Measurements from ENCODE around the gene MAN2B2.

The MAN2B2 gene

DNA sequence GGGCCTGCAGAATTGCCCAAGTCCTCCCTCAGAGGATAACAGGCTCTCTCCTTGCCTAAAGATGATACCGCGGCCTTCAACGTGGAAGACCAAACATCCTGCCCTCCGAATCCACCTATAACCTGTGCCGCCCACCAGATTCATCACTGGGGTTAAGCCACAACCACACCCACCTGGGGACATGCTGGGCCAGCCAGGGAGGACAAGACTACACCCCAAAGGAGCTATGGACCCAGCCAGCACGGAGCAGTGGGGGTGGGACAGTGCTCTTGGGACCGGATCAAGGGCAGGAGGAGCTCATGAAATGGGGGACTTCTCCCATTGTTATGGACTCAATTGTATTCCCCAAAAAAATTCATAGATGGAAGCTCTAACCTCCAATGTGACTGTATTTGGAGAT is 6.8 kb upstream of the MAN2B2 start:
- DNase-seq: no peak

- DNase-seq: no peak
These were observed 6.2 kb upstream of the MAN2B2 start for GRCh38 chr4:6568689-6569332.

DNA sequence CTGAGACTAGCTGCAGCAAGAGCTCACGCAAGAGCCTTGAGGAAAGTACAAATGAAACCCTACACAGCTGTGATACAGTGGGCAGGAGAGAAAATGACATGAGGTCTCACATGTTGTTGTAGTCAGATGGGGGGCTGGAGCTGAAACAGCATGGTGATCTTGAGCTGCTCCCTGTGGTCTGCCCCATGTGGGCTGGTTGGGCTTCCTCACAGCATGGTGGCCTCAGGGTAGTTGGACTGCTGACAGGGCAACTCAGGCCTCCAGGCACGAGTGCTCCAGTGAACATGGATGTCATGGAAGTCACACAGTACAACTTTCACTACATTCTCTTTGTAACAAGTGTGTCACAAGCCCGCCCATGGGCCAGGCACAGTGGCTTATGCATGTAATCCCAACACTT is 3.4 kb upstream of the MAN2B2 start:
- DNase-seq: no peak

DNA sequence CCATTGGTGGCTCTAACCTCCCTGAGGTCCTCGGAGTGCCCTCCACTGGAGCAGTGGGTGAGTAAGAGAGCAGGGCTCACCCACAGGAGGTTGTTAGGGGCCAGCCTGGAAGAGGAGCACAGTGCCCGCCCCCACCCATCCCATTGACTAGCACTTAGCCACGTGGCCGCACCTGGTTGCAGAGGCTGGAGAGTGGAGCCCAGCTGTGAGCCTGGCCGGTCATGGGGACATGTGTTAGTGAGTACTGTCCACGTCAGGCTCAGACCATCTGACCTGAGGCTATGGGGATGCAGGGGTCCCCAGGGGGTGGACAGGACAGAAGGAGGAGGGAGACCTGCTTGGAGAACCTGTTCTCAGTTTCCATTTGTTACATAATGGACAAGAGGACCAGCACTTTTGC is 1.4 kb upstream of the MAN2B2 start:
- DNase-seq: no peak

DNA sequence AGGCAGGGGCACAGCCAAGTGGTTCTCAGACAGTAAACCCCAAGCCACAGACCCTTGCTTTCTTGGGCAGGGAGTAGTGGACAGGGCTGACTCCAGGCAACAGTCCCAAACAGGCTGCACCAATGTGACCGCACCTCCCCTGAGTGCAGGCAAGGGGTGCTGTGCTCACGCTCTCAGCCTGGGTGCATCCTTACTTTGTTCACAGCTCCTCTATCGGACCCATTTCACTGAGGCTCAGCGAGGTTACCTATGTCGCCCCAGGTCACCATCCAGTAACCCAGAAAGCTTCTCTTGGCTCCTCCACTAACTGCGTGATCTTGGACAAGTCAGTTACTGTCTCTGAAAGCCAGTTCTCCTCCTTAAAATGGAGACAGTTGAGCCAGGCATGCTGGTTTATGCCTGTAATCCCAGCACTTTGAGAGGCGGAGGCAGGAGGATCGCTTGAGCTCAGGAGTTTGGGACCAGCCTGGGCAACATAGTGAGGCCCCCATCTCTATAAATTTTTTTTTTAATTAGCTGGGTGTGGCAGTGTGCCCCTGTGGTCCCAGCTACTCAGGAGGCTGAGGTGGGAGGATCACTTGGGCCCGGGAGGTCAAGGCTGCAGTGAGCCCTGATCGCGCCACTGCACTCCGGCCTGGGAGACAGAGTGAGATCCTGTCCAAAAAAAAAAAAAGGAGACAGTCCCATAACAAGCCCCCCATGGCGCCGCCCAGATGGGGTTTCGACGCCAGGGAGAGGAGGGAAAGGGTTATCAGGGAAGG is 823 bp upstream of the MAN2B2 start:
- DNase-seq: no peak

GRCh38 chr4:6575503-6576240 is 683 bp downstream of the MAN2B2 start:
- DNase-seq: no peak

GRCh38 chr4:6576512-6576911 is 1.5 kb downstream of the MAN2B2 start:
- DNase-seq: no peak

- no peak for DNase-seq
These were observed 1.9 kb downstream of the MAN2B2 start for GRCh38 chr4:6576932-6577331.

GRCh38 chr4:6577409-6577808 is 2.4 kb downstream of the MAN2B2 start:
- no peak for DNase-seq

- no peak for DNase-seq
These were observed 3.2 kb downstream of the MAN2B2 start for GRCh38 chr4:6578221-6578620.

GRCh38 chr4:6580353-6580752 is 5.4 kb downstream of the MAN2B2 start:
- no peak for DNase-seq

DNA sequence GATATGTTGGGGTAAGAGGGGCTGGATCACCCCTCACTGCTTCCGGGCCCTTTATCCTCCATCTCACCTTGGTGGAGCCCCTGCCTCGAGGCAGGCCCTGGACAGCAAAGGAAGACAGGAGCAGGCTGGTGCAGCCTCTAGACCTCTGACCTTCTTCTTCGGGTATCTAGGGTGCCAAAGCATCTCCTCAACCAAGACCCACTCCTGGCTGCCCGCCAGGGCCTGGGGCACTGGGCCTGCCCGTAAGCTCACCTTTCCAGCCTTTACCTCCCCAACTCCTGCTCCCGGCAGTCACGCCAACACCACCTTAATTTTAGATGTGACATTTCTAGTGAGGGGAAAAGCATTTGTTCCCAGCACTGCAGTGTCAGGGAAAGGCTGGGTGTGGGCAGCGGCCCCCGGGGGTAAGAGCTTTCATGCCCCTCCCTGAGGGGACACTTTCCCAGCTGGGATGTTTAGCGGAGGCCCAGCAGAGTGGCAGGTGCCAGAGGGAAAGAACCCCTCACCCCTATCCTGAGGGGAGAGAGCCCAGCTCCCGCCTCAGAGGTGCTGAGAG is 6.7 kb downstream of the MAN2B2 start:
- no peak for DNase-seq

GRCh38 chr4:6582889-6583490 is 8.0 kb downstream of the MAN2B2 start:
- DNase-seq: no peak

- DNase-seq: no peak
These were observed 9.9 kb downstream of the MAN2B2 start for GRCh38 chr4:6584865-6585264.

DNA sequence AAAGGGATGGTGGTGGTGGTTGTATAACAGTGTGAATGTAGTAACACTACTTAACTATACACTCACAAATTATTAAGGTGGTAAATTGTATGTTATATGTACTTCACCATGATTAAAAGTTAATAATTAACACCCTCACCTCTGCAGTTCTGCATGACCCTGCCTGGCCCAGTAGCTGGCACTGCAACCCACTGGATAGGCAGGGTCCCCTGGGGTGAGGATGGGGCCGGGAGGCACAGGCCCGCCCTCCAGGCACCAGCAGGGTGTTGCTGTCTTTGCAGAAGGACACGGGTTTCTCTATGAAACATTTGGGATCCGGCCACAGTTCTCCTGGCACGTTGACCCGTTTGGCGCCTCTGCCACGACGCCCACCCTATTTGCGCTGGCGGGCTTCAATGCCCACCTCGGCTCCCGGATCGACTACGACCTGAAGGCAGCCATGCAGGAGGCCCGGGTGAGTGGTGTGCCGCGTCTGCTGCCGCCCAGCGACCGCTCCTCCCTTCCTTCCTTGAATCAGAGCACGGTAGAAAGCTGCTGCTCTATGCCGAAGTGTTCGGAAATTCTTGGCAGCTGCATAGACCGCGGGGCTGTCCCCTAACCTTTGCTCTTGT is 11.8 kb downstream of the MAN2B2 start:
- no peak for DNase-seq

DNA sequence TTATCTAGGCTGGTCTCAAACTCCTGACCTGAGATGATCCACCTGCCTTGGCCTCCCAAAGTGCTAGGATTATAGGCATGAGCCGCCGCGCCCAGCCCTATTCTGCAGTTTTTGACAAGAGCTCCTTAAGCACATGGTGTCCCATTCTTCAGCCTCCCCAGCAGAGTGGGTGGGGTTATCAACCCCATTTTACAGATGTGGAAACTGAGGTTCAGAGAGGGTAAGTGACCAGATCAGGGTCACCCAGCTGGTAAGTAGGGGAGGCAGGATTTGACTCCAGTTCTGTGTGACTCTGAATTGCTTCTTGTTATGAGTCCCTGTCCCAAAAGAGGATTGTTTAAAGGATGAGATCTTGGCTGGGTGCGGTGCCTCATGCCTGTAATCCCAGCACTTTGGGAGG is 14.5 kb downstream of the MAN2B2 start:
- no peak for DNase-seq

DNA sequence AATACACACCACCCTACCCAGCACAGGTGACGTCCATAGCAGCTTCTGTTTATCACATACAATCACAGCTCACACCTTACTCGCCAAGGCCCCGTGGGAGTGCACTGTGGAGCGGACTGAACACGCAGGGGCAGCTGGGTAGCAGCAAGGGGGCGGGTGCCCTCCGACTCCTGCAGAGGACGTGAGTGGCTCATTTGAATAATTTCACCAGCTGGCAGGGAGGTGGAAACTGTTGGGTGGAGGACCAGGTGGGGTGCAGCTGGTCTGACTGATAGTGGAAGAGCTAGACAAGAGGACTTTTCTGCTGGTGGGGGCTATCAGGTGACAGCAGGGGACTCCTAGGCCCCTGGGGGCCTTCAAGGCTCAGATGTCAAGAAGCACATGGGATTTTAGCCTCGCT is 16.3 kb downstream of the MAN2B2 start:
- no peak for DNase-seq

DNA sequence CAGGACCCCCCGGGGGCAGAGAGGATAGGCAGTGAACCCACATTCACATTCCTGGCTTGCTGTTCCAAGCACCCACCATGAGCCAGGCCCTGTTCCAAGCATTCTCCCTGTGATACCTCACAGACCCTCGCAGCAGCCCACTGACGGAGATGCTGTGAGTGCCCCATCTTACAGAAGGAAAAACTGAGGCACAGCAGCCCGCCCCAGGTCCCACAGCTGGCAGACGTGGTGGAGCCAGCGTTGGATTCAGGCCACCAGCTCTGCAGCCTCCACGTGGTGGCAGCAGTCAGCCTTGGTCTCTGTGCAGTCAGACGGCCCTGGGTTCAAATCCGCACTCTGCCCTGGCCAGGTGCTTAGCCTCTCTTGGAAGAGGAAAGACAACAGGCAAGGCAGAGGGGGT is 16.8 kb downstream of the MAN2B2 start:
- DNase-seq: no peak

DNA sequence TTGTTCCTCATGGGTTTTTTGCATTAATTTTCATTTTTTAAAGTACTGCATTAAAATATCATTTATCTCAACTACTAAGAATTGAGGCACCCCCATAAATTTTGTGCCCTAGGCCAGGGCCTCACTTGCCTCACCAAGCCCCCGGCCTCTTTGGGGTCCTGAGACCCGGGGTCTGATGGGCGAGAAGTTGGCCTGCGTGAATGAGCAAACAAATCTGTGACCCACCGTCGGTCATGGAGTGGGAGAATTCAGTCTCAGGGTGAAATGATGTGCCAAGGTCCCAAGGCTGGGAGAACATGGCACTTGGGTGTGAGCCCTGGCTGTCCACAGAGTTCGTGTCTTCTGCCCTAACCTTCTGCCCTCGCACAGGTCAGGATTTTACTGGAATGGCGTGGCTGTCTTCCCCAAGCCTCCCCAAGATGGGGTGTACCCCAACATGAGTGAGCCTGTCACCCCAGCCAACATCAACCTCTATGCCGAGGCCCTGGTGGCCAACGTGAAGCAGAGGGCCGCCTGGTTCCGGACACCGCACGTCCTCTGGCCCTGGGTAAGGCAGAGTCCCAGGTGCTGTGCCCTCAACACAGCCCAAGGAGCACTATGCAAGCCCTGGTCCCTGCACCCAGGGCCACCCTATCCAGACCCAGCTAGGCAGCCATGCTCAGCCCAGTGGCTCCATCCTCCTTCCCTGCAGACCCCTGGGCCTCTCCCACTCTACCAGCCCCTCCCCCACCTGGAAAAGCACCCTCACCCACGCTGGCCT is 18.0 kb downstream of the MAN2B2 start:
- DNase-seq: no peak

GRCh38 chr4:6594341-6594740 is 19.4 kb downstream of the MAN2B2 start:
- DNase-seq: no peak

- DNase-seq: no peak
These were observed 19.9 kb downstream of the MAN2B2 start for GRCh38 chr4:6594826-6595355.

All from left hindlimb (tissue), 1 donor.